ENCODE results near the gene TOPBP1. TPM values are rescaled to one million over a fixed set of nuclear protein-coding genes. Genes with fewer than 3 reads are reported as not detected.
A peak's percentile ranks its signal among the peaks of the same experiment; 100 is the strongest.

Gene TOPBP1
- total and polyA plus RNA-seq, 2 donors (not counting 3 experiments of a cell fraction or from before 2014, with no cell fraction given), result 23.3 to 42.2 TPM

DNA sequence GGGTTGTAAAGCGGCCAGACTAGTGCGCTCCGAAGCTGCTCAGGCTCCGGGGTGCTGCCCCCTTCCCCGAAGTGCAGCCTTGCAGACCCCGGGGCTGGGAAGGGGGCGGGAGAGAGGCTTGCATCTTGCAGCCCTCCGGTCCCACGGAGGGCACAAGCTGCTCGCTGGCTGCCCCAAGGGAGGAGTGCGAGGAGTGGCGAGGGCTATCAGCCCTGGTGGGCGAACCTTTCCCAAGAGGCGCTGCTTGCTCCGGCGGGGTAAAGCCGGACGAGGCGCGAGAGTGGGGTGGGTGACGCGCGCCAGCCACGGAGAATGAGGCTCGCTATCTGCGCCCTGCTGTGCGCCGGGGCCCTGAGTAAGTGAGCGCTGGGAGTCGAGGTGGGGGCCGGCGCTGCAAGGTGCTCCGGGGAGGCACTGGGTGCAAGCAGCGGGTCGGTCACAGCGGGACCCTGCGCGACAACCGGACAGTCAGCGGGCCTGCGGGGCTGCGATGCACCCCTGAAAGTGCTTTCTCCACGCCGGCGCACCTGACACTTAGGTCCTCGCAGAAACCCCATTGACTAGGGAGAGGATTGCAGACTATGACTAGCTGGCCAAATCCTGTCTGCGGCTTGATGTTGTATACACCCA lies 12.7 kb upstream of the TOPBP1 start:
- FAIRE-seq, result no peak

DNA sequence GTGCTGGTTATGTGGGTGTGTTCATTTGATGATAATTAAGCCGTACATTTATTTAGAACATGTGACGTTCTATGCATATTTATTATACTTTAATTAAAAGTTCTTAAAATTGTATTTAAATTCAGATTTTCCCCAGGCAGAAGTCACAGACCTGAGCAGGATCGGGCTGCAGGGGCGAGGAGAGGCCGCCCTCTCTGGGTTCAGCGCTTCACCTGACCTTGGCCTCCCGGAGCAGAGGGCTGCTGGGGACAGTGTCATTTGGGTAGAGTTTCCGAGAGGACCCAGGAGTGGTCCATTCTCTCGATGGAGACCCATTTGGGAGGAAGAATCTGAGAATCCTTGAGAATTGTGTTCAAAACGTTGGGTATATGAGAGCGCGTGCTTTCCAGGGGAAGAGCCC lies 12.0 kb upstream of the TOPBP1 start:
- no peak overlapping the region for H3K9ac ChIP-seq (replicated peaks; ENCODE audit: extremely low read depth, insufficient read depth, low read length)
- FAIRE-seq (no peak), DNase-seq (ENCODE audit: low read depth, low spot score) (no peak)
- H3K79me2 ChIP-seq (ENCODE audit: control insufficient read depth, insufficient read depth, low read length), result no peaks in the 10 kb centered on the region
- dilution Hi-C loops (cut with MboI; ENCODE audit: extremely low pct_ligation_motif_present, low sequenced_read_pairs), result no loop called here
- no peaks in the 10 kb centered on the region for H3K36me3 ChIP-seq (ENCODE audit: control insufficient read depth in 2 of 2, extremely low read depth in 1 of 2, insufficient read depth in 2 of 2, low read length in 2 of 2)
- POLR2A ChIA-PET, result no interaction called here
- no peak overlapping the region for H2AFZ ChIP-seq (ENCODE audit: low read depth, low read length)
- H3K27ac ChIP-seq (ENCODE audit: insufficient read depth, low read depth, low read length), result no peak overlapping the region
- TF ChIP-seq FOS (IDR thresholded peaks at IDR 0.05; ENCODE audit: borderline replicate concordance, insufficient read depth, low read length), result no peak
- TF ChIP-seq, protein P1, sequence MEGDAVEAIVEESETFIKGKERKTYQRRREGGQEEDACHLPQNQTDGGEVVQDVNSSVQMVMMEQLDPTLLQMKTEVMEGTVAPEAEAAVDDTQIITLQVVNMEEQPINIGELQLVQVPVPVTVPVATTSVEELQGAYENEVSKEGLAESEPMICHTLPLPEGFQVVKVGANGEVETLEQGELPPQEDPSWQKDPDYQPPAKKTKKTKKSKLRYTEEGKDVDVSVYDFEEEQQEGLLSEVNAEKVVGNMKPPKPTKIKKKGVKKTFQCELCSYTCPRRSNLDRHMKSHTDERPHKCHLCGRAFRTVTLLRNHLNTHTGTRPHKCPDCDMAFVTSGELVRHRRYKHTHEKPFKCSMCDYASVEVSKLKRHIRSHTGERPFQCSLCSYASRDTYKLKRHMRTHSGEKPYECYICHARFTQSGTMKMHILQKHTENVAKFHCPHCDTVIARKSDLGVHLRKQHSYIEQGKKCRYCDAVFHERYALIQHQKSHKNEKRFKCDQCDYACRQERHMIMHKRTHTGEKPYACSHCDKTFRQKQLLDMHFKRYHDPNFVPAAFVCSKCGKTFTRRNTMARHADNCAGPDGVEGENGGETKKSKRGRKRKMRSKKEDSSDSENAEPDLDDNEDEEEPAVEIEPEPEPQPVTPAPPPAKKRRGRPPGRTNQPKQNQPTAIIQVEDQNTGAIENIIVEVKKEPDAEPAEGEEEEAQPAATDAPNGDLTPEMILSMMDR (IDR thresholded peaks at IDR 0.05; ENCODE audit: extremely low read depth in 1 of 2, insufficient read depth in 1 of 2, low read depth in 1 of 2, low read length in 2 of 2), result no peak
- no peak for TF ChIP-seq GATA2 (IDR thresholded peaks at IDR 0.05; ENCODE audit: insufficient read depth, insufficient read length, low read depth, low read length)
- TF ChIP-seq POLR2A (IDR thresholded peaks at IDR 0.05; ENCODE audit: low read depth, low read length), result no peak
- TF ChIP-seq, protein P2, sequence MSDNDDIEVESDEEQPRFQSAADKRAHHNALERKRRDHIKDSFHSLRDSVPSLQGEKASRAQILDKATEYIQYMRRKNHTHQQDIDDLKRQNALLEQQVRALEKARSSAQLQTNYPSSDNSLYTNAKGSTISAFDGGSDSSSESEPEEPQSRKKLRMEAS (IDR thresholded peaks at IDR 0.05; ENCODE audit: insufficient read depth, insufficient read length), result no peak
- no peak for TF ChIP-seq EZH2 (IDR thresholded peaks at IDR 0.05; ENCODE audit: borderline replicate concordance, low read depth, low read length, severe bottlenecking)
- TF ChIP-seq MYC (IDR thresholded peaks at IDR 0.05; ENCODE audit: low read depth, low read length), result no peak
- no peak for TF ChIP-seq POLR2AphosphoS5 (IDR thresholded peaks at IDR 0.05; ENCODE audit: insufficient read depth, low read depth, low read length)
- TF ChIP-seq JUN (IDR thresholded peaks at IDR 0.05; ENCODE audit: borderline replicate concordance, insufficient read depth, insufficient read length, low read depth), result no peak
- no peaks in the 10 kb centered on the region for H3K9me3 ChIP-seq (replicated peaks; ENCODE audit: control insufficient read depth, insufficient read depth, low read length)
- no peaks in the 10 kb centered on the region for H3K4me1 ChIP-seq (ENCODE audit: control insufficient read depth, extremely low read depth, insufficient read depth, low read length)
- CTCF ChIA-PET, result no interaction called here
- H3K4me3 ChIP-seq (replicated peaks in 1 of 3; ENCODE audit: insufficient read depth in 1 of 3, low read depth in 1 of 3, low read length in 3 of 3), result no peak overlapping the region
- H3K27me3 ChIP-seq (ENCODE audit: control insufficient read depth in 2 of 2, insufficient read depth in 2 of 2, low read length in 2 of 2), result peaks cover 26 to 41% of the 10 kb centered on the region in 2 experiments
- BruUV-seq (replicated peaks), result no TSS peak
- no peaks in the 10 kb centered on the region for H4K20me1 ChIP-seq (replicated peaks; ENCODE audit: control insufficient read depth, extremely low read depth, insufficient read depth, low read length)
- H3K4me2 ChIP-seq (ENCODE audit: insufficient read depth, low read length), result no peak overlapping the region
- no peaks in the 10 kb centered on the region for H3K9me1 ChIP-seq (replicated peaks; ENCODE audit: control insufficient read depth, extremely low read depth, insufficient read depth, low read length)
- intact Hi-C loops (cut with micrococcal nuclease), result no loop called here

More for the DNA sequence above, 12.7 kb upstream of the TOPBP1 start:
- no peaks in the 10 kb centered on the region for H3K79me2 ChIP-seq (ENCODE audit: control insufficient read depth, insufficient read depth, low read length)
- ChIA-PET POLR2A (no interaction called here), CTCF (no interaction called here)
- H3K9me1 ChIP-seq (replicated peaks; ENCODE audit: control insufficient read depth, extremely low read depth, insufficient read depth, low read length), result no peaks in the 10 kb centered on the region
- H3K4me3 ChIP-seq (replicated peaks in 1 of 3; ENCODE audit: insufficient read depth in 1 of 3, low read depth in 1 of 3, low read length in 3 of 3), result no peak overlapping the region
- H3K9me3 ChIP-seq (replicated peaks; ENCODE audit: control insufficient read depth, insufficient read depth, low read length), result no peaks in the 10 kb centered on the region
- no peak overlapping the region for H3K4me2 ChIP-seq (ENCODE audit: insufficient read depth, low read length)
- no peaks in the 10 kb centered on the region for H3K4me1 ChIP-seq (ENCODE audit: control insufficient read depth, extremely low read depth, insufficient read depth, low read length)
- H2AFZ ChIP-seq (ENCODE audit: low read depth, low read length), result no peak overlapping the region
- no peak overlapping the region for H3K9ac ChIP-seq (replicated peaks; ENCODE audit: extremely low read depth, insufficient read depth, low read length)
- dilution Hi-C loops (cut with MboI; ENCODE audit: extremely low pct_ligation_motif_present, low sequenced_read_pairs) (no loop called here), intact Hi-C loops (cut with micrococcal nuclease) (no loop called here)
- peak; percentile 75 for TF ChIP-seq EZH2 (IDR thresholded peaks at IDR 0.05; ENCODE audit: borderline replicate concordance, low read depth, low read length, severe bottlenecking)
- no peak for TF ChIP-seq GATA2 (IDR thresholded peaks at IDR 0.05; ENCODE audit: insufficient read depth, insufficient read length, low read depth, low read length)
- TF ChIP-seq POLR2A (IDR thresholded peaks at IDR 0.05; ENCODE audit: low read depth, low read length), result no peak
- TF ChIP-seq, protein P1 (IDR thresholded peaks at IDR 0.05; ENCODE audit: extremely low read depth in 1 of 2, insufficient read depth in 1 of 2, low read depth in 1 of 2, low read length in 2 of 2), result no peak
- DNase-seq (ENCODE audit: low read depth, low spot score), result no peak
- no peak overlapping the region for H3K27ac ChIP-seq (ENCODE audit: insufficient read depth, low read depth, low read length)
- peaks cover 26 to 41% of the 10 kb centered on the region in 2 experiments for H3K27me3 ChIP-seq (ENCODE audit: control insufficient read depth in 2 of 2, insufficient read depth in 2 of 2, low read length in 2 of 2)
- H4K20me1 ChIP-seq (replicated peaks; ENCODE audit: control insufficient read depth, extremely low read depth, insufficient read depth, low read length), result no peaks in the 10 kb centered on the region
- H3K36me3 ChIP-seq (ENCODE audit: control insufficient read depth in 2 of 2, extremely low read depth in 1 of 2, insufficient read depth in 2 of 2, low read length in 2 of 2), result no peaks in the 10 kb centered on the region
- BruUV-seq (replicated peaks), result no TSS peak
